HTR-8/SVneo (cell line): ENCODE data around the gene ALLC.
A peak's percentile ranks its signal among the peaks of the same experiment; 100 is the strongest.
"Not testable (repeated sequence)": the region's sequence is repeated elsewhere in the genome, so short reads cannot be mapped to it uniquely, and the experiment has no call there.

Experiments
- DNase-seq: peaks from one replicate; pipeline ENCODE4 v3.0.0; 2011; ENCODE audit warnings: low spot score, mixed read lengths; ENCODE audit not compliant: insufficient read length
- FAIRE-seq: peaks from 2 replicates; lab custom pipeline; 2011; peaks lifted over from hg19 to GRCh38; lab: Jason Lieb, UNC

The ALLC gene

DNA sequence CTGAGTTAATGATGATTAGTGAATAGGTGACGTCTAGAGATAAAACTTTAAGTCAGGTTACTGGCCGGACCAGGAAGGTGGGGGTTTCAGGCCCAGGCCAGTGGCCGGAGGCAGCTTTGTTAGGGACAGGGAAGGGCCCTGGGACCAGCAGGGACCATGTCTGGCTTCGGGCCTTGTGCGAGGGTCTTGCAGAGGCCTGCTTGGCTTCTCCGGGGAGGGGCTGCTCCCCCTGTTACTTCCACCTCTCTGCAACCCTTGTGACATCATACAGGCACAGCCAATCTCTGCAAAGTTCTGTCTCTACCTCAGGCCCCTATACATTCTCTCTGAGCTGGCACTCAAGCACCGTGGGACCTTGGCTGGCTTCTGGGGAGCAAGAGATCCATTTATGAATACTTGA is at the start of gene ALLC:
Gene ALLC (plus strand): TSS at position 320 of the 400 bp plus-strand sequence. CDS start 12,958 bp downstream, outside the sequence.
- no peak for DNase-seq
- no peak for FAIRE-seq

DNA sequence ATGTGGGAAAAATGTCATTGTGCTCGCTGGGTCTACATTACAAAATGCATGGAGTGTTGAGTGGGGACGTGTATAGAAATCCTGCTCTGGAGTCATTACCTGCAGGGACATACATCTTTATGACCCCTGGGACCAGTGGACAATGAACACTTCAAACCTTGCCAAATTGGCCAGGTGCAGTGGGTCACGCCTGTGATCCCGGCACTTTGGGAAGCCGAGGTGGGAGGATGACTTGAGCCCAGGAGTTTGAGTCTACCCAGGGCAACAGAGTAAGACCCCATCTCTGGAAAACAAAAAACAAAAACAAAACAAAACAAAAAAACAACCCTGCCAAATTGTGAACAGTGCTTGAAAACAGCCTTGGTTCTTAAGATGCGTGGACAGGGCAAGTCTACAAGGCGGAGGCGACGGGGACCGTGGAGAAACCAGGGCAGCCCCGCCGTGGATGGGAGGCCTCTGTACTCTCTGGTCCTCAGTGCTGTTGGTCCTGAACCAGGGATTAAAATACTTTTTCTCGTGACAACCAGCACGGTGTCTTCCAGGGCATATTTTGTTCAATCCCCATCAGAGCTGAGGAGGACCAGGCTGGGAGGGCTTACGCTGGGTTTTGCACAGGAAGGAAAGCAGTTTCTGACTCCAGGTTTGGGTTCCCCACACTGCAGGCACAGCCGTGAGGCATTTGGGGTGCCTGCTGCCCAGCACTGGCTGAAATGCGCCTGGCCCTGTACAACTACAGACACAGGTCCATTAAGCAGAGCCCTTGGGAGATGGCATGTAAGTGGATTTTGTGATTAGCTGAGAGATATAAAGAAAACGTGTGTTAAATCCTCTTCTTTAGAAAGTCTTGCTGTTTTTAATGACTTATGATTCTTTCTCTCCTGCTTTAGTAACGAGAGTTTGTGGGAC is 49.4 kb upstream of the ALLC start:
- DNase-seq (no peak), FAIRE-seq (no peak)

DNA sequence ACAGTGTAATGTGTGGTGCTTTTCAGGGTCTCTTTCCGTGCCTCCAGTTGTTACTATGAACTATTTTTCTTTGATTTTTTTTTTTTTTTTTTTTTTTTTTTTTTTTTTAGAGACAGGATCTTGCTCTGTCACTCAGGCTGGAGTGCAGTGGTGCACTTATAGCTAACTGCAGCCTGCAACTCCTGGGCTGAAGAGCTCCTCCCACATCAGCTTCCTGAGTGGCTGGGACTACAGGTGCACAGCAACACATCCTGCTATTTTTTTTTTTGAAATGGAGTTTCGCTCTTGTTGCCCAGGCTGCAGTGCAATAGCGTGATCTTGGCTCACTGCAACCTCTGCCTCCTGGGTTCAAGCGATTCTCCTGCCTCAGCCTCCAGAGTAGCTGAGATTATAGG is 48.7 kb upstream of the ALLC start:
- DNase-seq, FAIRE-seq: not testable (repeated sequence)

DNA sequence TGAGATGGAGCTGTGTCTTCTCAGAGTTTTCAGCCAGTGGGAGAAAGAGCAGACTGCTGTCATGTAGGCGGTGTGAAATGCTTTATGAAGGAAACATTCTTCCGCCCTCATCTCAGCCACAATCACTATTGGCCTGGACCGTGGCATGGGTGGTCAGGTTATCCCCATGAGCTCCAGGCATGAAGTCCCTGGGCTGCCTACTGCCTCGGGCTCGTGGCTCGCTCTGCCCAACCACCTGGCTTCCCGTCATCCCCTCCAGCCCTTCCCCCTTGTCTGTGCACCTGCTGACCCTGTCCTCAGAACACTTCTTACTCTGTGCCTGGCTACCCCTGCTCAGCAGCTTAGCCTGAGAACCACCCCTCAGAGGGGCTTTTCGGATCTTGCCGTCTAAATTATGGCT is 47.6 kb upstream of the ALLC start:
- no peak for FAIRE-seq
- no peak for DNase-seq

DNA sequence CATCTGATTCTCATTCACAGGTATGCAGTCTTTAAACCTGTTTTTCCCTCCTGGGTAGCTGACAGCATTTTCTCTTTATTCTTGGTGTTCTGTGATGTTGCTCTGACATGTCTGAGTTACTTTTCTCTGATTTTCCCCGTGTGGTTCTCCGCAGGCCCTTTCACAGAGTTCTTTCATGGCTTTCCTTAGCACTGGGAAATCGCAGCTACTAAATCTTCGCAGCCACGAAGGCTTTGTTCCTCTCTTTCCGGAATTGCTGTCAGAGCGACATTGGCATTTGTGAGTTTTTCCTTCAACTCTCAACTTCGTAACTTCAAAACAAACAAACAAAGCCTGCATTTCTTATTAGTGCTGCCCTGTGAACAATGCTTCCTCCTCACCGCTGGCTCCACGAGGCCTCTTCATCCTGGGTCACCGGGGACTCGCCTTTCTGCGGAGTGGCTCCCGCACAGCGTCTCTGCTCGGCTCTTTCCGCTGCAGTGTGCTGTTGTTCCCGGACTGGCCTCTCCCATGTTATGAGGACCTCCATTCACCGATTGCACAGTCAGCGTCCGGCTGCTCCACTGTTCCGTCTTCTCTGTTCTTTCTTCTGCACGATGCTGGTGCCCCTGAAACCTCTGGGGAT is 47.0 kb upstream of the ALLC start:
- FAIRE-seq, result no peak
- no peak for DNase-seq

DNA sequence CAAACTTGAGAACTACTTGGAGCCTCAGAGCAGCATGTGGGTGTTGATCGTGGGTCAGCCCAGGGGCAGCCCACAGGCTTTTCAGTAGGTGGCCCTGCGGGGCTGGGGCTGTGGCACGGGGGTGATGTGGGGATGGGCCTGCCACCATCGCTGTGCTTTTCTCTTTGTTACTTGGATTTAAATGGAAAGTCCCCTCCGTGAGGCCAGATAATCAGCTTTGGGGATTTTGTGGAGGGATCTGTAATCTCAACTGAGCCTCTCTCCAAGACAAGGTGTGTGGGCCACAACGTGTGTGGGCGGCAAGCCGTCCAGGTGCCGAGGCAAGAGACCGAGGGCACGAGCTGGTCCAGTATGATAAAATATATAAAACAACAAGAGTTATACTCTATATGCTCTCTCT is 46.4 kb upstream of the ALLC start:
- FAIRE-seq (no peak), DNase-seq (no peak)

DNA sequence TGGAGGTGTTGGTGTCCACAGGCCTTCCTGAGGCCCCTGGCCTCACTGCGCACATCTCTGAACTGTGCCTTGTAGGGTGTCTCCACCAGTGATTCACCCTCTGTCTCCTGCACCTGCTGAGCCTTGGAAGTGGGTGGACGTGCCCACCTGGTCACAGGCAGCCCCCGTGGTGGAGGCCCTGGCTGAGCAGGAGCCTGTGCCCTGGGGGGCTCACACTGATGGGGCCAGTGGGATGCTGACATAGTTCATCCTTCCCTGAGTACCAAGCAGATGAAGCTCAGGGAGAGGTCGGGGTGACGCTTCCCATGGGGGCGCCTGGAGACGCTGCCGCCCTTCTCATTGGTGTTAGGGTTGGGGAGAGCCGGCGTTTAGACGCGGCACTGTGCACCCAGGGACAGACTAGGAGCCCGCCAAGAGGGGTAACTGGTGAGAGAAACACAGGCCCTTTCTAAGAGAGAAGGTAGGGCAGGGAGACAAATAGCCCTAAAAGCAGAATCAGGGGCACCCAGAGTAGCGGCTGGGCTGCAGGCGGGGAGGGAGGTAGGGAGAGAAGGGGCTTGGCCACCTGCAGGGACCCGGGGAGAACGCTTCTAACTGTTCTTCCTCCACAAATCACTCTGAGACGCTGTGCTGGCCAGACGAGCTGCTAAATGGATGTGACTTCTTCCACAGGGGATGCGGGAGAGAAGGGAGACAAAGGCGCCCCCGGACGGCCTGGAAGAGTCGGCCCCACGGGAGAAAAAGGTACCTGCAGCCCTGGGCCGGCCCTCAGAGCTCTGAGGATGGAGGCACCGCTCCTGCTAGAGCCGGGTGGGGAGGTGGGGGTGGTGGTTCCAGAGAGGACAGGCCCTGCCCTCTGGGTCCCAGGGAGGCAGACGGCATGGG is 45.1 kb upstream of the ALLC start:
- FAIRE-seq (no peak), DNase-seq (no peak)

DNA sequence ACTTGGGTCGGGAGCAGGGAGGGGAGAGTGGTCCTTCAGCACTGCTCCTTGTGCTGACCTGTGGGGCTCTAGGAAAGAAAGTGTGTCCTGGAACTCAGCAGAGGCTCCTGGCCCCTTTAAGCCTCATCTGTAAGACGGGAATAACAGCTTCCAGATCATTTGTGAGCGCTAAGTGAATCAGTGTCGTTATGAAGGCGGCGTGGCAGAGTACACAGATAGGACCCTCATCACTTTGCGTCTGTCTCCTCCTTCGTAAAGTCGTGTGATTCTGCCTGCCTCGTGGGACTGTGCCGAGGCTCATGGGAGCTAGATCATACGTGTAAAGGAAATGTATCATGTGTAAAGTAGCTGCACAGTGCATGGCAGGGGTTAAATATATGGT is 44.5 kb upstream of the ALLC start:
- FAIRE-seq, result no peak
- DNase-seq, result no peak

DNA sequence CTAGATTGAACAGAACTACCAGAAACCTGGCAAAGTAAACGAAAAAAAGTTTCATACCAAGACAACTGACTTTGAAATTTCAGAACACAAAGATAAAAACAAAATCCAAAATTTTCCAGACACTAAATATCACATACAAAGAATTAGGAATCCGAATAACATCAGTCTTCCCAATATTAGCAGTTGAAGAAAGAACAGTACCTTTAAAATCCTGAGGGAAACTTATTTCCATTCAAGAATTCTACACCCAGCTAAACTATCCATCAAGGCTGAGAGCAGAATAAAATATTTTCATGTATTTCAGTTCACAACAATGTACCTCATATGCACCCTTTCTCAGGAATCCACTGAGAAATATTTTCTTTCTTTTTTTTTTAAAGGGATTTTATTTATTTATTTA is 43.3 kb upstream of the ALLC start:
- not testable (repeated sequence) for FAIRE-seq, DNase-seq

DNA sequence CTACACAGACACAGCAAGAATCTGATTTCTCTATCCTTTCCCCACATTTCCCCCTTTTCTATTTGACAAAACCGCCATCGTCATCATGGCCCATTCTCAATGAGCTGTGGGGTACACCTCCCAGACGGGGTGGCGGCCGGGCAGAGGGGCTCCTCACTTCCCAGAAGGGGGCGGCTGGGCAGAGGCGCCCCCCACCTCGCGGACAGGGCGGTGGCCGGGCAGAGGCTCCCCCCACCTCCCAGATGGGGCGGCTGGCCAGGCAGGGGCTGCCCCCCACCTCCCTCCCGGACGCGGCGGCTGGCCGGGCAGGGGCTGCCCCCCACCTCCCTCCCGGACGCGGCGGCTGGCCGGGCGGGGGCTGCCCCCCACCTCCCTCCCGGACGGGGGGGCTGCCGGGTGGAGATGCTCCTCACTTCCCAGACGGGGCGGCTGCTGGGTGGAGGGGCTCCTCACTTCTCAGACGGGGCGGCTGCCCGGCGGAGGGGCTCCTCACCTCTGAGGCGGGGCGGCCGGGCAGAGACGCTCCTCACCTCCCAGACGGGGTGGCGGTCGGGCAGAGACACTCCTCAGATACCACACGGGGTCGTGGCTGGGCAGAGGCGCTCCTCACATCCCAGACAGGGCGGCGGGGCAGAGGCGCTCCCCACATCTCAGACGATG is 42.3 kb upstream of the ALLC start:
- FAIRE-seq, result not testable (repeated sequence)

DNA sequence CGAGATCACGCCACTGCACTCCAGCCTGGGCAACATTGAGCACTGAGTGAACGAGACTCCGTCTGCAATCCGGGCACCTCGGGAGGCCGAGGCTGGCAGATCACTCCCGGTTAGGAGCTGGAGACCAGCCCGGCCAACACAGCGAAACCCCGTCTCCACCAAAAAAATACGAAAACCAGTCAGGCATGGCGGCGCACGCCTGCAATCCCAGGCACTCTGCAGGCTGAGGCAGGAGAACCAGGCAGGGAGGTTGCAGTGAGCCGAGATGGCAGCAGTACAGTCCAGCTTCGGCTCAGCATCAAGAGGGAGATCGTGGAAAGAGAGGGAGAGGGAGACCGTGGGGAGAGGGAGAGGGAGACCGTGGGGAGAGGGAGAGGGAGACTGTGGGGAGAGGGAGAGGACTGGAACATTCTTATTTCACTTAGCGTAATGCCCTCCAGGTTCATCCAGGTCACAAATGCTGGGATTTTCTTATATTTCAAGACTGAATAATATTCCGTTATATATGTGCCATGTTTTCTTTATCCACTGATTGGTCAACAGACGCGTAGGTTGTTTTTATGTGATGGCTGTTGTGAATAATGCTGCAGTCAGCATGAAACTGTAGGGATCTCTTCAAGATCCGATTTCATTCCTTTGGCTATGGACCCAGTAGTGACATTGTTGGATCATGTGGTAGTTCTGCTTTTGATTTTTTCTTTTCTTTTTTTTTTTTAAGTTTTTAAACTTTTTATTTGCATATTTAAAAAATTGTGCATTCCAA is 41.4 kb upstream of the ALLC start:
- not testable (repeated sequence) for FAIRE-seq, DNase-seq

More for the DNA sequence above, 42.3 kb upstream of the ALLC start:
- DNase-seq, result not testable (repeated sequence)

DNA sequence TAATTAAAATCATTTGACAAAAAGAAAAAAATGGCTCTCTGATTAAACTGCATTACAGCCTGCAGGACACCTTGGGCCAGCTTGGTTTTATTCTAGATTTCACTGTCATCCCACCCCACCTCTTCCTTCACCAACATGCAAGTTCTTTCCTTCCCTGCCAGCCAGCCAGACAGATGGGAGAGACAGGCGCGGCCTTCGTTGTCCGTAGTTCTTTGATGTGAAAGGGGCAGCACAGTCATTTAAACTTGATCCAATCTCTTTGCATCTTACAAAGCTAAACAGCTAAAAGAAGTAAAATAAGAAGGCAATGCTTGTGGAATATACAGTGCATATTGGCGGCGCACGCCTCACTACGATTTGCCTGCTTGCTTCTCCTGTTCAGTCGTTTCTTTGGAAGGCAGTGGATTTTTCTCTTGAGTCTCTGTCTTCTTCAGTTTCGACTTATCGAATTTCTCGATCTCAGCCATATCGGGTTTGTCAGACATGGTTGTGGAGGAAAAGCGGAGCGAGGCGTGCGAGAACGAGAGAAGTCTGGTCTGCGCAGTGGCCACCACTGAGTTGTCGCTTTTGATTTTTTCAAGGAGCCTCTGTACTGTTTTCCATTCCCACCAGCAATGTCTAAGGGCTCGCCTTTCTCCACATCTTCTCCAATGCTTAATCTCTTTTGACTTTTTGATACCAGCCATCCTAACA is 40.7 kb upstream of the ALLC start:
- FAIRE-seq, result no peak

DNA sequence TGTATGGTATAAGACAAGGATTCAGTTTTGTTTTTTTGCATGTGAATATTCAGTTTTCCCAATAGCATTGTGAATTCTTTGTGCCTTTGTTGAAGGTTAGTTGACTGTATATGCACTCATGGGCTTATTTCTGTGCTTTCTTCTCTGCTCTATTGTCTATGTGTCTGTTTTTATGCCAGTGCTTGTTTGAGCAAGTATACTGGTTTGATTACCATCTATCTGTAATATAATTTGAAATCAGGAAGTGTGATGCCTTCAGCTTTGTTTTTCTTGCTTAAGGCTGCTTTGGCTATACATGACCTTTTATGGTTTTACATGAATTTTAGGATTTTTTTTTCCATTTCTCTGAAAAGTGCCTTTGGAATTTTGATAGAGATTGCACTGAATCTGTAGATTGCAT is 39.6 kb upstream of the ALLC start:
- FAIRE-seq (no peak), DNase-seq (no peak)

More for the DNA sequence above, 40.7 kb upstream of the ALLC start:
- DNase-seq, result no peak

DNA sequence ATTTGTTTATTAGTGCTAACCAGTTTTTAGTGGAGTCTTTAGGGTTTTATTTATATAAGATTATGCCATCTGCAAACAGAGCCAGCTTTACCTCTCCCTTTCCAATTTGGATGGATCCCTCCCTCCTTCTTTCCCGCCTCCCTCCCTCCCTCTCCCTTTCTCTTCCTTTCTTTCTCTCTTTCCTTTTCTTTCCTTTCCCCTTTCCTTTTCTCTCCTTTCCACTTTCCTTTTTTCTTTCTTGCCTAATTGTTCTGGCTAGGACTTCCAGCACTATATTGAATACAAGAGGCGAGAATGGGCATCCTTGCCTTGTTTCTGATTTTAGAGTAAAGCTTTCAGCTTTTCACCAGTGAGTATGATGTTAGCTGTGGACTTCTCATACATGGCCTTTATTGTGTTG is 39.0 kb upstream of the ALLC start:
- FAIRE-seq, result no peak
- DNase-seq, result no peak

DNA sequence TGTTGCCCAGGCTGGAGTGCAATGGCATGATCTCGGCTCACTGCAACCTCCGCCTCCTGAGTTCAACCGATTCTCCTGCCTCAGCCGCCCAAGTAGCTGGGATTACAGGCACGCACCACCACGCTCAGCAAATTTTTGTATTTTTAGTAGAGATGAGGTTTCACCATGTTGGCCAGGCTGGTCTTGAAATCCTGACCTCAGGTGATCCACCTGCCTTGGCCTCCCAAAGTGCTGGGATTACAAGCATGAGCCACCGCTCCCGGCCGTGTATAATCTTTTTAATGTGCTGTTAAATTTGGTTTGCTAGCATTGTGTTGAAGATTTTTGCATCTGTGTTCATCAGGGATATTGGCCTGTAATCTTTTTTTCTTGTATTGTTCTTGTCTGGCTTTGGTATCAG is 38.3 kb upstream of the ALLC start:
- FAIRE-seq, result not testable (repeated sequence)

DNA sequence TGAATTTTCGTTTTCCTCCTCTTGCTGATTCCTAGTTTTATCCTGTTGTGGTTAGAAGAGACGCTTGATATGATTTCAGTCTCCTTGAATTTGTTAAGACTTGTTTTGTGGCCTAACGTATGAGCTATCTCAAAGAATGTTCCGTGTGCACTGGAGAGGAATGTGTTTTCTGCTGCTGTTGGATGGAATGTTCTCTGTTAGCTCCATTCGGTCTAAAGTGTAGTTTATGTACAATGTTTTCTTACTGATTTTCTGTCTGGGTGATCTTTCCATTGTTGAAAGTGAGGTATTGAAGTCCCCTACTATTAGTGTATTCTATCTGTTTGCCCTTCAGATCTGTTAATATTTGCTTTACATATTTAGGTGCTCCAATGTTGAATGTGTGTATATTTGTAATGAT is 37.2 kb upstream of the ALLC start:
- no peak for FAIRE-seq

More for the DNA sequence above, 38.3 kb upstream of the ALLC start:
- DNase-seq, result not testable (repeated sequence)

DNA sequence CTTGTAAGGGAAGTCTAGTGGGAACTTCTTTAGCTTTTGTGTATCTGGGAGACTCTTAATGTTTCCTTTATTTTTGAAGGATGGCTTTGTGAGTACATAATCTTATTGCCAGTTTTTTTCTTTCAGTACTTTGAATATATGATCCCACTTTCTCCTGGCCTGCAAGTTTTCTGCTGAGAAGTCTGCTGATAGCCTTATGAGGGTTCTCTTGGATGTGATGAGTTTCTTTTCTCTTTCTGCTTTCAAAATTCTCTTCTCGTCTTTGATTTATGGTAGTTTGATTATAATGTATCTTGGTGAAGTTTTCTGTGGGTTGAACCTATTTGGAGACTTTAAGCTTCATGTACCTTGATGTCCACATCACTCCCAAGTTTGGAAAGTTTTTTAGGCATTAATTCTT is 35.0 kb upstream of the ALLC start:
- FAIRE-seq, result no peak
- DNase-seq, result no peak

More for the DNA sequence above, 37.2 kb upstream of the ALLC start:
- DNase-seq, result no peak

DNA sequence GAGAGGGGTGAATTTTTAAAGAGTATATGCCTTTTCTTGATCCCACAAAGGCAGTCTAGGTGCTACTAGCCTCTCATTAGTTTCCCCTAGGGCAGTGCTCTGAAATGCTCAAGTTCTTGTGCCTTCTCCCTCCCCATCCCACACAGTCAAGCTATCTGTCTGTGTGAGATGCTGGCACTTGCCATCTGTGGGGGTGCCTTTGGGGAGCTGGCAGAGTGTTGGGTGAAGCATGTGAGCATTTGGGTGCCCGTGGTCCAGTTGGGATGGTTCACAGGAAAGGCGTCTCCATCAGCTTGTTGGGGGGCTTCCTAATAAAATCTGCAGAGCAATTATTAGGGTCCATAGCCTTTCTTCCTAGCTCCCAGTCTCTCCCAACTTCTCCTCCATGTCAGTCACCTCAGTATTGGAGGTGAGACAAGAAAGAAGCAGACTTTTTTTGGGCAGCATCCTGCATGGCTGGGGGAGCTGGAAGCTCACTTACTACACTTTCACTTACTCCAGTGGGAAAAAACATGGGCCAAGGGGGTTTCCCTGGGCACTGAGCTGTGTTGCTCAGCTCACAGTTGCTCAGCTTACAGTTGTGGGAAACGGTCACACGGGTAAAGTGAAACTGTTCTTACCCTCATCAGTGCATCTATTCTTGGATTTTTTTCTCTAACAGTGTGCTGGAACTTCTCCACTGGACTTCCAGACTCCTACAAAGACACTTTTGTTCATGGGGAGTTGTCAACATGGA is 33.8 kb upstream of the ALLC start:
- no peak for DNase-seq
- peak; percentile 33 for FAIRE-seq
